Measurements from ENCODE around the gene AMACR.
"Not testable (repeated sequence)": the region's sequence is repeated elsewhere in the genome, so short reads cannot be mapped to it uniquely, and the experiment has no call there.

Gene AMACR

DNA sequence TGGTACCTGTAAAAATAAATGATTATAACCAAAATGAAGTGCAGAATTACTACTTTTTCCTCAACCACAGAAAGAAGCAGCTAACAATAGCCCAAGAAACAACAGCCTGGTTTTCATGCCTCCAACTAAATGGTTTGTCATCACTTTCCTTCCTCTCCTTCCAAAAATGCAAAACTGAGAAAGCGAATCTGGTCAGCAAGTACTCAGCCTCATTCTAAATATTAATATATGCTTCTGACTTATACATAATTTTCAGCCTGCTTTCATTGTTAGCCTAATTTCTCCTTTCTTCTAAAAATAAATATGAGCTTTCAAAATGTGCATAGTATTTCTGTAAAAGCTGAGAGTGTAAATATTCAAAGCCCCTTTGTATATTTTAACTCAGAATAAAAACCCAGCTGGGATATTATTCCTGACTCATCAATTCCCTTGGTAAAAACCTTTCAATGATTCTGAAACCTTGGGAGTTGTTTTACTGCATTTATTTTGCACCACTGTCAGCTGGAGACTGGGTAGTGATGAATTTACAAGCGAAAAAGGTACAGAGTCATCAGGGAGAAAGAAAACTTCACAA is 50.2 kb downstream of the AMACR start:
- DNase-seq (ENCODE audit: low spot score), result no peak
- H3K4me3 ChIP-seq, result no peak overlapping the region
- H3K27ac ChIP-seq, result no peak overlapping the region
- TF ChIP-seq, protein P1, sequence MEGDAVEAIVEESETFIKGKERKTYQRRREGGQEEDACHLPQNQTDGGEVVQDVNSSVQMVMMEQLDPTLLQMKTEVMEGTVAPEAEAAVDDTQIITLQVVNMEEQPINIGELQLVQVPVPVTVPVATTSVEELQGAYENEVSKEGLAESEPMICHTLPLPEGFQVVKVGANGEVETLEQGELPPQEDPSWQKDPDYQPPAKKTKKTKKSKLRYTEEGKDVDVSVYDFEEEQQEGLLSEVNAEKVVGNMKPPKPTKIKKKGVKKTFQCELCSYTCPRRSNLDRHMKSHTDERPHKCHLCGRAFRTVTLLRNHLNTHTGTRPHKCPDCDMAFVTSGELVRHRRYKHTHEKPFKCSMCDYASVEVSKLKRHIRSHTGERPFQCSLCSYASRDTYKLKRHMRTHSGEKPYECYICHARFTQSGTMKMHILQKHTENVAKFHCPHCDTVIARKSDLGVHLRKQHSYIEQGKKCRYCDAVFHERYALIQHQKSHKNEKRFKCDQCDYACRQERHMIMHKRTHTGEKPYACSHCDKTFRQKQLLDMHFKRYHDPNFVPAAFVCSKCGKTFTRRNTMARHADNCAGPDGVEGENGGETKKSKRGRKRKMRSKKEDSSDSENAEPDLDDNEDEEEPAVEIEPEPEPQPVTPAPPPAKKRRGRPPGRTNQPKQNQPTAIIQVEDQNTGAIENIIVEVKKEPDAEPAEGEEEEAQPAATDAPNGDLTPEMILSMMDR (IDR thresholded peaks at IDR 0.05), result no peak

DNA sequence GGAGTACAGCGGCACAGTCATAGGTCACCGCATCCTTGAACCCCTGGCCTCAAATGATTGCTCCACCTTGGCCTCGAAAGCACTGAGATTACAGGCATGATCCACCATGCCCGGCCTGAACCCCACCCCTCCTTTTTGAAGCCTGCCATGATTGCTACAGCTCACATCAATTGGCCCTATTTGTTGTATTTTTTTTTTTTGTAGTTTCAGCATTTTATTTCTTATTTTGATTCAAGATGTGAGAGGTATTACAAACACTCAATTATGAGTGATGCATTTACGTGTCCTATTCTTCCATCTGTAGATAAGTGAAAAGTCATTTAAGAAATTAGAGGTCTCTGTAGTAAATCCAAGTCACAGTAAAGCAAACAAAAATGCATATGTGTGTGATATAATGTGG is 55.7 kb downstream of the AMACR start:
- not testable (repeated sequence) for DNase-seq (ENCODE audit: low spot score); H3K27ac ChIP-seq; H3K4me3 ChIP-seq

DNA sequence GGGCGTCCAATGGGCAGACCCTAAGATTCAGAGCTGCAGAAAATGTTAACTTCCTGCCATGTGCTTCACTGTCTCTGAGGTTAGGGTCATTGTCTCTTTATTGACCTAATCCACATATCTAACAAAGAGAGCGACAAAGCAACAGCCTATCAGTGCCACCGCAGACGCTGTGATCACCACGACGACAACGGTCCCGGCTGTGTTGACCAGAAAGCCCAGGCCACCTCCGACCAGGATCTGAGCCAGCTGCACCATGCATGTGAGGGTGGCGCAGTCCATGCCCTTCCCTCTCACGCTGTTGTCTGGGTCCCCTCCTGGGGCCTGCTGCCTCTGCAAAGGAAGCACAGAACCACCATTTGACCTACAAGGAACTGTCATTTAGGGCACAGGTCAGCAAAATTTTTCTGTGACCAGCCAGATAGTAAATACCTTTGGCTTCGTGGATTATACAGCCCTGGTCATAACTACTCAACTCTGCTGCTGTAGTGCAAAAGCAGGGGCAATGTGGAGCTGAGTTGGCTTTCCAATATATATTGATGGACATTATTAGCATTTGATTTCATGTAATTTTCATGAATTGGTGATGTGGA is 63.2 kb downstream of the AMACR start:
- DNase-seq (ENCODE audit: low spot score), result no peak
- Histone ChIP-seq H3K4me3 (no peak overlapping the region), H3K27ac (no peak overlapping the region)
- TF ChIP-seq, protein P1 (IDR thresholded peaks at IDR 0.05), result no peak

DNA sequence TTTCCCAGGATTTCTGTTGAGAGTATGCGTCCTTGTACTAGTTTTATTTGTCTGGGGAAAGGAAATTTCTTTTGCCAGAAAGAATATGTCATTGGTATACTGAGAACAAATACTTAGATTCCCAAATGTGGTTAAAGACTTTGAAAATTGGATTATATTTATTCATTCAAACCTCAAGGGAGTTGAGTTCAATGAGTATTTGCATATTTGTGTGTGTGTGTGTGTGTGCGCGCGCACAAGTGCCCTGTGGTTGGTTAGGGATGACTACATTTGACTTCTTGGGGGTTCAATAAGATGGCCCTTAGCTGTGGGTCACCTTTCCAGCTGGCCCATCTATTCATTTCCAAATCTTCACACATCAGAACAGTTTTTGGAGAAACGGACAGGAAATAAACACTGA is 66.8 kb downstream of the AMACR start:
- TF ChIP-seq, protein P1 (IDR thresholded peaks at IDR 0.05), result no peak
- Histone ChIP-seq H3K27ac (no peak overlapping the region), H3K4me3 (no peak overlapping the region)
- DNase-seq (ENCODE audit: low spot score), result no peak

DNA sequence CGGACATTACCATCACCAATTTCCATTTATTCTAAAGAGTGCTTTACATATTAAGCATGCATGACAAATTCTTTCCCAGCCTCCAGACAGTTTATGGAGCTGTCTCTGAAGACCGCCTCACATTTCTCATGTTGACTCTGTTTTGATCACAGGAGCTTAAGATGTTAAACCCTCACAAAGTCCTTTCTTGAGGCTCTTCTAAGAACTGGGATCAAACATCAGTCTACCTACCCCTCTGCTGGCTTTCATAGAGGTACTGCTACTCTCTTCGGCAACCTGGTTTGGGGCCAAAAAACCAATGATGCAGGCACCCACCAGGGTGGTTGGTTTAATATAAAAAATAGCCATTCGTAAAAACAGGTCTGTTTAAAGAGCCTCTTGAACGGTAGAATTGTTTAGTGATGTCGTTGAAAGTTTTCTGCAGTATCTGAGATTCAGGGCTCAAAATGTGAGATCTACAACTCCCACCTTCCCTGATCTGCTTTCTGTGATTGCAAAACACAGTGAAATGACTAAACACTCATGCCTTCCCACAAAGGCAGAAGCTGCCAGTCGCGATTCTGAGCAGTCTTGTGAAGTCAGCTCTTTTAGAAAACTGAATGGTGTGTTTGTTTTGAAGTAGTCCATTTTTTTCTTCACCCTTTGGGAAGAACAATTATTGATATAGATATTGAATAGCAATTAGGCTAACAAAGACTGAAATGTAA is 68.1 kb downstream of the AMACR start:
- Histone ChIP-seq H3K27ac (no peak overlapping the region), H3K4me3 (no peak overlapping the region)
- DNase-seq (ENCODE audit: low spot score), result no peak
- TF ChIP-seq, protein P1 (IDR thresholded peaks at IDR 0.05), result no peak

DNA sequence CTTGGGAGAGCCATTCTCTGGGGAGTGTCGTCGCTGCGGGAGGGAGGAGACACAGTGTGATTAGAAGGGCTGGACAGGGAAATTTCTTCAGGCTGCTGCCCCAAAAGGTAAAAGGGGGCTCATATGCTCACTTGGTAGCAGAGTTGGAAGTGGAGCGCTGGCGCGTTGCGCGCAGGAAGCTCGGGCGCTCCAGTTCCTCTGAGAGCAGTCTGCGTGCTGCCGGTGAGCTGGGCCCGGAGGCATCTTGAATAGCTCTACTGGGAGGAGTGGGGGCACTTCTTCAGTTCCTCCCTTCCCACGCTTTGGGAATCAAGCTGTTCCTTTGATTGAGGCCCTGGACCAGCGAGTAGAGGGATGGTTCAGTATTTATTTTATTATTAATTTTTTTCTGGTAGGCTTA is 69.0 kb downstream of the AMACR start:
- Histone ChIP-seq H3K4me3 (no peak overlapping the region), H3K27ac (no peak overlapping the region)
- no peak for DNase-seq (ENCODE audit: low spot score)
- TF ChIP-seq, protein P1 (IDR thresholded peaks at IDR 0.05), result no peak

DNA sequence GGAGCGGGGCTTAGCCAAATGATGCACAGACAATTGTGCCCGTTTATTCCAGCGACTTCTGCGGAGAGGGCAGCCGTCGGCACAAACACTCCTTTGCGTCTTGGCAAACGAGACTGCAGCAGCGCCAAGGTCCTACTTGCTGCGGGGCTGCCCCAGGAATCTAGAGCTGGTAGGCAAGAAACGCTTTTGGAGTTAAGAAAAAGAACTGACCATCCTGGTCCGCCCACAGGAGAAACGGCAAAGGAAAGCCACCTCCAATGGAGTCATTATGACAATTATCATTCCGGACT is 69.4 kb downstream of the AMACR start:
- no peak for DNase-seq (ENCODE audit: low spot score)
- H3K27ac ChIP-seq, result no peak overlapping the region
- H3K4me3 ChIP-seq, result no peak overlapping the region
- TF ChIP-seq, protein P1 (IDR thresholded peaks at IDR 0.05), result no peak

Data from coronary artery (tissue), 2 donors.